ENCODE data around the gene DSC2.

GRCh38 chr18:31103423-31103822 lies 1.2 kb upstream of the DSC2 start:
- TF ChIP-seq POLR2A (IDR thresholded peaks at IDR 0.05; ENCODE audit: borderline replicate concordance, extremely low read depth, insufficient read depth, insufficient read length) (no peak), TCF7L2 (IDR thresholded peaks at IDR 0.05; ENCODE audit: borderline replicate concordance, extremely low read depth, insufficient read depth, insufficient read length) (no peak), CTCF (IDR thresholded peaks at IDR 0.05 in 2 of 3, conservative IDR thresholded peaks at IDR 0.05 in 1 of 3; ENCODE audit: borderline replicate concordance in 1 of 3, insufficient read depth in 1 of 3, low read depth in 2 of 3, low read length in 2 of 3) (no peak), POLR2AphosphoS5 (IDR thresholded peaks at IDR 0.05; ENCODE audit: low read depth, low read length) (no peak), REST (IDR thresholded peaks at IDR 0.05; ENCODE audit: low read depth) (no peak), EZH2 (IDR thresholded peaks at IDR 0.05) (no peak)
